BLaER1 treated with 17β-estradiol and CSF1 and Interleukin-3, amounts not matched to agents 10 nM and 100 nM (cell line): ENCODE data around the gene CTIF.
A peak's percentile ranks its signal among the peaks of the same experiment; 100 is the strongest.

ENCODE experiments used
- H3K27ac ChIP-seq, 11 experiments: shearing (Covaris generic); formaldehyde crosslinking; 2 replicates each; pipeline ENCODE4 v1.8.1; 2022
- H3K27me3 ChIP-seq, 11 experiments: shearing (Covaris generic); formaldehyde crosslinking; 2 replicates each; pipeline ENCODE4 v1.8.1; 2022
- H3K36me3 ChIP-seq, 11 experiments: shearing (Covaris generic); formaldehyde crosslinking; 2 replicates each; pipeline ENCODE4 v1.8.1; 2022
- H3K4me1 ChIP-seq, 10 experiments: shearing (Covaris generic); formaldehyde crosslinking; 2 replicates each; pipeline ENCODE4 v1.8.1; 2022
- H3K4me2 ChIP-seq, 11 experiments: shearing (Covaris generic); formaldehyde crosslinking; 2 replicates each; pipeline ENCODE4 v1.8.1; 2022
- H3K4me3 ChIP-seq, 10 experiments: shearing (Covaris generic); formaldehyde crosslinking; 2 replicates each; pipeline ENCODE4 v1.8.1; 2022
- H3K9ac ChIP-seq, 11 experiments: shearing (Covaris generic); formaldehyde crosslinking; 2 replicates each; pipeline ENCODE4 v1.8.1; 2022
- H3K9me3 ChIP-seq, 11 experiments: shearing (Covaris generic); formaldehyde crosslinking; replicated peaks in 1 of 11; 2 replicates each; pipeline ENCODE4 v1.8.1; 2022
- H4K20me1 ChIP-seq, 11 experiments: shearing (Covaris generic); formaldehyde crosslinking; 2 replicates each; pipeline ENCODE4 v1.8.1; 2022
- Cebpa-rat ChIP-seq, 11 experiments: shearing (Covaris generic); IDR thresholded peaks; 2 replicates each; pipeline ENCODE4 v1.8.1; 2022

Gene CTIF

DNA sequence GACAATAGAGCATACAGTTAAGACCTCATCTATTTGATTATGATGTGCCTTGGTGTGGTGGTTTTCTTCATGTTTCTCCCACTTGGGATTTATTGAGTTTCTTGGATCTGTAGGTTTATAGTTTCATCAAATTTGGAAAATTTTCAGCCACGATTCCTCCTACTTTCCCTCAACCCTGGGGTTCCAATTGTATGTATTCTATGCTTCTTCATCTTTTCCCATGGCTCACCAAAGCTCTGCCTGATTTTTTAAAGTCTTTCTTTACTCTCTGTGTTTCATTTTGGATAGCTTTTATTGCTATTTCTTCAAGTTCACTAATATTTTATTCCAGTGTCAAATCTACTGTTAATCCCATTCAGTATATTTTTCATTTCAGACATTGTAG is 132.7 kb downstream of the CTIF start:
- TF ChIP-seq Cebpa-rat (IDR thresholded peaks at IDR 0.05) = no peak

DNA sequence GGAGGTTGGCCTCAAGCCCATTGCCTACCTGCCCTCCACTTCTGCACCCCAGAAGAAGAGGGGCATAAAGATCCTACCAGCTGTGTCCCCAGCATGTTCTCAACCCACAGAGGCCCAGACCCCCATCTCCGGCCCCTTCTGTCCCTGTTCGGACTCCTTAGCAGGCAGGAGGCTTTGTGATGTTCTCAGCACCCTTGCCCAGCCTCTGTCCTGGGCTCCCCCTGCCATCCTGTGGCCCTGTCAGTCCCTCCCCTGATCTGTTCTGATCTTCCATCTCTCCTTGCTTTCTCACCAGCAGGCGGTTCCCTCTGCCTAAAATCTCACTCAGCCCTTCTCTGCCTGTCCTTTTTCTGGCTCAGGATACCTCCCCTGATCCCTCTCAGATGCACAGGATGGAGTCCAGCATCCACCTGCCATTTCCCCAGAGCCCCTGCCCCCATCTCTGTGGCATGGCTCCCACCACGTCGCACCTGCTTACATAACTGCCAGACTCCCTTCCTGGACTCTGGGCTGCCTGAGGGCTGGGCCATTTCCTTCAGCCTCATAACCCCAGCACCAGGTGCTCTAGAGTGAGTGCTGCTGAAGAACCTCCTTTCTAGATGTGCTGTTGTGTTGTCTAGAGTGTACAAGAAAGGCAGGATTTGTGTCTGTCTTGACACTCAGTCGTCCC is 134.0 kb downstream of the CTIF start:
- peak overlapping the region in 9 of 11 experiments; percentile 7 to 77 (median 67); a peak in 15 of 22 replicates for H3K27ac ChIP-seq

More for the DNA sequence above, 132.7 kb downstream of the CTIF start:
- Histone ChIP-seq H3K9me3 (peaks cover 16 to 19% (median 18%) of the 10 kb centered on the region in 11 experiments), H3K27me3 (no peaks in the 10 kb centered on the region), H3K4me1 (peaks cover 42 to 66% (median 61%) of the 10 kb centered on the region in 10 experiments), H3K4me3 (0 out of 20 replicates have a peak overlapping the region, but pooled peaks of 2 of the 10 experiments have one; percentile 25 to 35), H3K36me3 (peaks cover 15 to 47% (median 22%) of the 10 kb centered on the region in 11 experiments), H3K27ac (peak overlapping the region in 7 of 11 experiments; percentile 45 to 77 (median 75); a peak in 11 of 22 replicates), H3K4me2 (peak overlapping the region in 6 of 11 experiments; percentile 52 to 83 (median 69); a peak in 8 of 22 replicates), H3K9ac (no peak overlapping the region), H4K20me1 (peaks cover 0 to 15% (median 0%) of the 10 kb centered on the region in 11 experiments; a peak in 5 of 22 replicates)

DNA sequence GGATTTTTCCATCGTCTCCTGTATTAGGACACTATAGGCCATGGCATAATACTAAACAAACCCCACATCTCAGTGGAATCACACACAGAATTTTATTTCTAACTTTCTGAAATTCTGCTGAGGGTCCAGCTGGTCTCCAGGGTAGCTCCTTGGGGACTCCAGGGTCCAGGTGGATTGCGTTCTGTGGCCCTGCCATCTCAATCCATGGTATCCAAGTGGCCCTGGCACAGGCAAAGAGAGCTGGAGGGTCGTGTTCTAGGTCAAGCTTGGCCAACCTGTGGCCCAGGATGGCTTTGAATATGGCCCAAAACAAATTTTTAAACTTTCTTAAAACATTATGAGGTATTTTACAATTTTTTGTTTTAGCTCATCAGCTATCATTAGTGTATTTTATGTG is 134.6 kb downstream of the CTIF start:
- peaks cover 0 to 17% (median 0%) of the 10 kb centered on the region in 11 experiments; a peak in 3 of 22 replicates for H4K20me1 ChIP-seq
- peak overlapping the region in 9 of 11 experiments; percentile 7 to 77 (median 67); a peak in 13 of 22 replicates for H3K27ac ChIP-seq
- H3K4me2 ChIP-seq = peak overlapping the region; percentile 52 to 83 (median 65)
- H3K9me3 ChIP-seq = peaks cover 16 to 19% (median 18%) of the 10 kb centered on the region in 11 experiments
- no peaks in the 10 kb centered on the region for H3K27me3 ChIP-seq
- H3K36me3 ChIP-seq = peaks cover 15 to 29% (median 20%) of the 10 kb centered on the region in 11 experiments
- H3K9ac ChIP-seq = peak overlapping the region in 4 of 11 experiments; percentile 29 to 63 (median 42); a peak in 4 of 22 replicates
- no peak overlapping the region for H3K4me3 ChIP-seq
- TF ChIP-seq Cebpa-rat (IDR thresholded peaks at IDR 0.05) = no peak
- H3K4me1 ChIP-seq = peaks cover 59 to 72% (median 69%) of the 10 kb centered on the region in 10 experiments

More for the DNA sequence above, 134.0 kb downstream of the CTIF start:
- Histone ChIP-seq H3K4me3 (no peak overlapping the region), H4K20me1 (peaks cover 0 to 17% (median 0%) of the 10 kb centered on the region in 11 experiments; a peak in 5 of 22 replicates), H3K4me1 (peaks cover 52 to 72% (median 69%) of the 10 kb centered on the region in 10 experiments), H3K36me3 (peaks cover 15 to 35% (median 20%) of the 10 kb centered on the region in 11 experiments), H3K9me3 (peaks cover 16 to 19% (median 18%) of the 10 kb centered on the region in 11 experiments), H3K4me2 (peak overlapping the region; percentile 52 to 83 (median 65)), H3K27me3 (no peaks in the 10 kb centered on the region), H3K9ac (peak overlapping the region in 6 of 11 experiments; percentile 3 to 52 (median 24); a peak in 6 of 22 replicates)
- TF ChIP-seq Cebpa-rat (IDR thresholded peaks at IDR 0.05) = no peak

DNA sequence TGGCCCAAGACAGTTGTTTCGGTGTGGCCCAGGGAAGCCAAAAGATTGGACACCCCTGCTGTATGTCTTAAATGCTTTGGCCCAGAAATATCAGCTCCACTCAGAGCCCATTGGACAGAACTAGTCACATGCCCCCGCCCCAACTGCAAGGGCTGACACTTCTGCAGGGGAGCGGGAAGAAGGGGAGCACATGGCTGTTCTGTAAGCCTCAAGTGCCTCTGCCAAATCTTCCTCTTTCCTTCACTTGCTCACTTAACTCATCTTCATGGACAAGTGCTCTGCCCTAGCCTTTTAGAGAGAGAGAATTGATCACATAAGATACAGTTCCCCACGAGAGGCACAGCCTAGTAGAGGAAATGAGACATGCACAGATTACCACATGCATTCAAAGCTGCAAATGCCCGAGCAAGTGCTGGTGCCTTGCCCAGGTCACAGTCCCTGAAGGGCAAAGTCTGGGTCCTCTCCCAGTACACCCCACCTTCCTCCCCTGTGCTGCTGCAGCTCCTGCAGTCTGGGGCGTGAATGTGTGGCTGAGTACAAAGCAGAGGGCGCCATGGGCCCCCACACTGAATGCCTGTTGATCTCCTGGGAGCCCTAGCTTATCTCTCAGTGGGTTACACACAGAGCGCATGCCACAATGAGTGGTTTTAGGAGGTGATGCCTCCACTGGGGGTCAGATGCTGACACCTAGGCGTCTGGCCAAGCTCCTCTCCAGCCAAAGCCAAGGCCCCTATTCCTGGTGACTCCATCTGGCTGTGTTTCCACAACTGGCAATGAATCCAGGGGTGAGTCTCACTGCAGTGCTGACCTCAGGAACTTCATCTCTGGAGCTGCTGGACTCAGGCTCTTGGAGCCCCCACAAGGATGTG is 135.3 kb downstream of the CTIF start:
- no peak for TF ChIP-seq Cebpa-rat (IDR thresholded peaks at IDR 0.05)
- H3K27ac ChIP-seq = peak overlapping the region in 9 of 11 experiments; percentile 4 to 77 (median 65); a peak in 12 of 22 replicates
- no peaks in the 10 kb centered on the region for H3K27me3 ChIP-seq
- H3K36me3 ChIP-seq = peaks cover 15 to 23% (median 19%) of the 10 kb centered on the region in 11 experiments
- peak overlapping the region in 6 of 11 experiments; percentile 18 to 63 (median 35); a peak in 8 of 22 replicates for H3K9ac ChIP-seq
- no peak overlapping the region for H3K4me3 ChIP-seq
- H3K9me3 ChIP-seq = peaks cover 16 to 19% (median 18%) of the 10 kb centered on the region in 11 experiments
- H3K4me2 ChIP-seq = peak overlapping the region; percentile 52 to 83 (median 65)
- H4K20me1 ChIP-seq = peaks cover 0 to 17% (median 0%) of the 10 kb centered on the region in 11 experiments; a peak in 3 of 22 replicates
- peaks cover 65 to 74% (median 72%) of the 10 kb centered on the region in 10 experiments for H3K4me1 ChIP-seq

DNA sequence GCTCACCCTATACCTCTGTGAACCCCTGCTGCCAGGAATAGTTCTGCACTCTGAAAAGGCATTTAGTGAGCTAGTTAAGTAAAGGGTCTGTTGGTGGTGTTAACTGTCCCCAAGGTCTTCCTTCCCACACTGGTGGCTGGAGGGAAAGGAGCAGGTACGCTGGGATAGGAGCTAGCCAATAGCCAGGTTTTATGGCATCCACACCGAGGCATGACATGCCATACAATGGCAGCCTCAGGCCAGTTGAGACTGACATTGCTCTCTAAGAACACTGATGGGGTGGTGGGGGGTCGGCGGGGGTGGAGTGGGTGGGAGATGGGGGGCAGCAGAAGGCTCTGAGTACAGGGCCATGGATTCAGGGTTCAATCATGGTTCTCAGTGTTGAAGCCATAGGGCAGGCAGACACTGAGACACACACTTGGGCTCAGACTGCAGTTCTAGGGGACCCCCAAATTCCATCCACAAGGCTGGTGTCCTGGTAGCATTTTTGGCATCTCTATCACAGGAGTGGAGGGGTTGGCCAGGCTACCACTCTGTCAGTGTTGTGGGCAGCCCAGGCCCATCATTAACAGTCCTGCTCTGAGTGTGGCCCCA is 136.0 kb downstream of the CTIF start:
- H3K9ac ChIP-seq = peak overlapping the region in 6 of 11 experiments; percentile 18 to 63 (median 32); a peak in 8 of 22 replicates
- H3K4me2 ChIP-seq = peak overlapping the region; percentile 54 to 83 (median 65)
- H3K27me3 ChIP-seq = no peaks in the 10 kb centered on the region
- no peak for TF ChIP-seq Cebpa-rat (IDR thresholded peaks at IDR 0.05)
- H3K36me3 ChIP-seq = peaks cover 15 to 19% (median 19%) of the 10 kb centered on the region in 11 experiments
- H3K9me3 ChIP-seq = peaks cover 16 to 19% (median 18%) of the 10 kb centered on the region in 11 experiments
- H3K4me1 ChIP-seq = peaks cover 68 to 82% (median 80%) of the 10 kb centered on the region in 10 experiments
- no peak overlapping the region for H3K4me3 ChIP-seq
- H3K27ac ChIP-seq = peak overlapping the region in 6 of 11 experiments; percentile 18 to 77 (median 58); a peak in 9 of 22 replicates
- H4K20me1 ChIP-seq = peaks cover 0 to 21% (median 0%) of the 10 kb centered on the region in 11 experiments; a peak in 4 of 22 replicates

DNA sequence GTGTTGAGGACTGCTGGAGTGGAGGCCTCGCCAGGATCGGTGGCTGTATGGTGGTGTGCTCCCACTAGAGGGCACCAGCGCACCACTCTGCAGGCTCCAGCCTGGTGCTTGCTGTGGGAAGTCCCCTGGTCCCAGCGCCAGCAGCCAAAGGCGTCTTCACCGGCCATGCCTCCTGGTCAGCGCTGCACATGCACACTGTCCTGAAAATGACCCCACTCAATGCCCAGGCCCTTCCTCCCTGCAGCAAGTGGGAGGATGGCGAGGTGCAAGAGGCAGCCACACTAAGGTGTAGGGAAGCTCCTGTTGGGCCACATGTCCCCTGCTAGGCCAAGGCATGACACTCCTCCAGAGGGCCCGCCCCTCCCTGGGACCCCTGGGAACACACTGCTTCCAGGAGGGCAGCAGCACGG is 136.5 kb downstream of the CTIF start:
- peaks cover 13 to 14% (median 14%) of the 10 kb centered on the region in 11 experiments for H3K36me3 ChIP-seq
- peak overlapping the region in 1 of 11 experiments; percentile 43; a peak in 1 of 22 replicates for H3K9ac ChIP-seq
- H4K20me1 ChIP-seq = peaks cover 0 to 26% (median 0%) of the 10 kb centered on the region in 11 experiments; a peak in 4 of 22 replicates
- no peaks in the 10 kb centered on the region for H3K27me3 ChIP-seq
- H3K27ac ChIP-seq = no peak overlapping the region; a peak in 1 of 22 replicates
- H3K4me3 ChIP-seq = no peak overlapping the region
- TF ChIP-seq Cebpa-rat (IDR thresholded peaks at IDR 0.05) = no peak
- peaks cover 14% of the 10 kb centered on the region in 11 experiments for H3K9me3 ChIP-seq
- H3K4me1 ChIP-seq = peaks cover 68 to 87% (median 84%) of the 10 kb centered on the region in 10 experiments
- peak overlapping the region; percentile 48 to 79 (median 62); a peak in 21 of 22 replicates for H3K4me2 ChIP-seq

DNA sequence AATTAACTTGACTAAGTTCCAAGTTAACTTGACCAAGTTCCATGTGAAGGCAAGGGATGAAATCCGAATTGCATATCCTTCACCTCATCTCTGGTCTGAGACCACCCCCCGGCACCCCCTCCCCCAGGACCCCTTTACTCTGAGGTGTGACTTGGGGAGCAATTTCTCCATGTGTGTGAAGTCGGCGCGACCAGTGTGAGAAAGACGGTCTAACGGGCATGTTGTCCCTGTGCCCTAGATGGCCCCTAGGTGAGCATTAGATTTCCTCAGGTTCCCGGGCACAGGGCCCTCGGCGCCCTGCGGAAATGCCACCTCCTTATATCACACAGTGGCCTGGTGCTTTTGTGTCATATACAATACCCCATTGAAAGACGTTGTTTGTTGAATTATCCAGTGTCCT is 137.1 kb downstream of the CTIF start:
- Histone ChIP-seq H3K9me3 (peaks cover 8 to 9% (median 9%) of the 10 kb centered on the region in 11 experiments), H3K9ac (no peak overlapping the region), H3K4me3 (no peak overlapping the region), H3K4me2 (peak overlapping the region in 9 of 11 experiments; percentile 23 to 77 (median 62); a peak in 13 of 22 replicates), H3K36me3 (peaks cover 8 to 9% (median 8%) of the 10 kb centered on the region in 11 experiments), H3K27ac (no peak overlapping the region), H4K20me1 (peaks cover 0 to 27% (median 0%) of the 10 kb centered on the region in 11 experiments; a peak in 4 of 22 replicates), H3K27me3 (no peaks in the 10 kb centered on the region), H3K4me1 (peaks cover 68 to 88% (median 84%) of the 10 kb centered on the region in 10 experiments)
- TF ChIP-seq Cebpa-rat (IDR thresholded peaks at IDR 0.05) = no peak
